Liver (tissue), 9 donors: ENCODE data around the gene ADGRA3. TPM values are rescaled to one million over a fixed set of nuclear protein-coding genes. Genes with fewer than 3 reads are reported as not detected.

Experiments used
- DNase-seq: peaks from one replicate; pipeline ENCODE4 v3.0.0-alpha.2; 2017; ENCODE audit warnings: low spot score
- H3K27ac ChIP-seq, 2 donors: one replicate each; pipeline ENCODE4 v1.7.0; 2013; ENCODE audit warnings: inconsistent platforms in 2 of 2, low read length in 2 of 2, control low read depth in 1 of 2, low read depth in 1 of 2, mild to moderate bottlenecking in 1 of 2
- H3K27me3 ChIP-seq, 4 donors: one replicate each; pipeline versions ENCODE4 v1.6.1 to v1.7.0; 2013; ENCODE audit warnings: low read length in 3 of 4, inconsistent platforms in 1 of 4, mild to moderate bottlenecking in 1 of 4, moderate library complexity in 1 of 4; ENCODE audit not compliant: control insufficient read depth in 4 of 4, insufficient read depth in 4 of 4
- H3K36me3 ChIP-seq, 4 donors: one replicate each; pipeline versions ENCODE4 v1.6.1 to v1.7.0; 2013; ENCODE audit warnings: low read length in 3 of 4, mild to moderate bottlenecking in 3 of 4, low read depth in 1 of 4, moderate library complexity in 1 of 4; ENCODE audit not compliant: control insufficient read depth in 4 of 4, insufficient read depth in 3 of 4
- H3K4me1 ChIP-seq, 4 donors: one replicate each; pipeline versions ENCODE4 v1.6.1 to v1.7.0; 2013; ENCODE audit warnings: low read length in 3 of 4, mild to moderate bottlenecking in 3 of 4, moderate library complexity in 1 of 4; ENCODE audit not compliant: control insufficient read depth in 4 of 4, insufficient read depth in 4 of 4
- H3K4me3 ChIP-seq, 3 donors: one replicate each; pipeline versions ENCODE4 v1.6.1 to v1.7.0; 2013; ENCODE audit warnings: low read length in 3 of 3, control low read depth in 1 of 3, low read depth in 1 of 3, mild to moderate bottlenecking in 1 of 3
- H3K9ac ChIP-seq, 2 donors: one replicate each; pipeline ENCODE4 v1.7.0; 2013; ENCODE audit warnings: low read length in 2 of 2, mild to moderate bottlenecking in 2 of 2, moderate library complexity in 2 of 2, control low read depth in 1 of 2, low read depth in 1 of 2
- H3K9me3 ChIP-seq, 4 donors: one replicate each; pipeline versions ENCODE4 v1.6.1 to v1.7.0; 2013; ENCODE audit warnings: low read length in 3 of 4; ENCODE audit not compliant: control insufficient read depth in 4 of 4
- EGR1 ChIP-seq, 2 donors: IDR thresholded peaks; 2 replicates each; pipeline ENCODE4 v1.6.1; 2016 to 2018; ENCODE audit warnings: antibody characterized with exemption in 2 of 2, low read depth in 2 of 2
- FOXA1 ChIP-seq: IDR thresholded peaks from 2 replicates; pipeline ENCODE4 v1.6.1; 2016; ENCODE audit warnings: antibody characterized with exemption
- GABPA ChIP-seq, 2 donors: IDR thresholded peaks in 1 of 2; conservative IDR thresholded peaks in 1 of 2; 2 replicates each; pipeline ENCODE4 v1.6.1; 2016; ENCODE audit warnings: antibody characterized with exemption in 2 of 2, mild to moderate bottlenecking in 1 of 2, moderate library complexity in 1 of 2
- HNF4A ChIP-seq, 2 donors: conservative IDR thresholded peaks; 2 replicates each; pipeline ENCODE4 v1.6.1; 2016; ENCODE audit warnings: antibody characterized with exemption in 2 of 2, mild to moderate bottlenecking in 2 of 2
- HNF4G ChIP-seq: IDR thresholded peaks from 2 replicates; pipeline ENCODE4 v1.6.1; 2016; ENCODE audit warnings: antibody characterized with exemption
- JUND ChIP-seq, 2 donors: IDR thresholded peaks; 2 replicates each; pipeline ENCODE4 v1.6.1; 2016; ENCODE audit warnings: antibody characterized with exemption in 2 of 2
- NR2F2 ChIP-seq: IDR thresholded peaks from 2 replicates; pipeline ENCODE4 v1.6.1; 2016; ENCODE audit warnings: antibody characterized with exemption
- RAD21 ChIP-seq, 2 donors: IDR thresholded peaks; 2 replicates each; pipeline ENCODE4 v1.6.1; 2016; ENCODE audit warnings: antibody characterized with exemption in 2 of 2, mild to moderate bottlenecking in 2 of 2
- RXRA ChIP-seq, 2 donors: IDR thresholded peaks; 2 replicates each; pipeline ENCODE4 v1.6.1; 2017 to 2018; ENCODE audit warnings: antibody characterized with exemption in 2 of 2, mild to moderate bottlenecking in 1 of 2
- SP1 ChIP-seq: IDR thresholded peaks from 2 replicates; pipeline ENCODE4 v1.6.1; 2018; ENCODE audit warnings: antibody characterized with exemption, mild to moderate bottlenecking
- TAF1 ChIP-seq: conservative IDR thresholded peaks from 2 replicates; pipeline ENCODE4 v1.6.1; 2016; ENCODE audit warnings: antibody characterized with exemption, mild to moderate bottlenecking
- YY1 ChIP-seq: IDR thresholded peaks from 2 replicates; pipeline ENCODE4 v1.6.1; 2016; ENCODE audit warnings: antibody characterized with exemption, mild to moderate bottlenecking
- WGBS: extraction: QIAGEN DNeasy Blood & Tissue Kit; methylation state at CpG from one replicate; pipeline ENCODE4 v1.1.7; 2013; 5-methylcytosine and 5-hydroxymethylcytosine counted together
- polyA plus RNA-seq, 2 donors: library from polyadenylated mRNA; stranded (reverse) in 1 of 2; unstranded in 1 of 2; fragments of 200-250 nt in 1 of 2; fragments of >200 nt in 1 of 2; fragmentation: Nextera tagmentation in 1 of 2; extraction: Ambion mirVana in 1 of 2; gene quantifications; one replicate each; pipeline versions ENCODE4 v1.2.1 to v1.2.3, GENCODE V29; 2013 to 2015
- total RNA-seq, 2 donors: library from RNA; depleted of rRNA; stranded (reverse); fragments of >200 nt; gene quantifications; one replicate each; pipeline ENCODE4 v1.2.3, GENCODE V29; 2014
- TF ChIP-seq, protein P1 (sequence below): fragments of 150-350 bp; IDR thresholded peaks from 2 replicates; pipeline ENCODE4 v1.5.1; 2017; ENCODE audit warnings: improper control_type of control experiment, low read depth, low read length; ENCODE audit not compliant: missing input control
- TF ChIP-seq, protein P2 (sequence below): IDR thresholded peaks from 2 replicates; pipeline ENCODE4 v1.6.1; 2016; ENCODE audit warnings: antibody characterized with exemption
- TF ChIP-seq, protein P3 (sequence below): IDR thresholded peaks from 2 replicates; pipeline ENCODE4 v1.6.1; 2016; ENCODE audit warnings: antibody characterized with exemption, mild to moderate bottlenecking
- TF ChIP-seq, protein P4 (sequence below): IDR thresholded peaks from 2 replicates; pipeline ENCODE4 v1.6.1; 2016; ENCODE audit warnings: antibody characterized with exemption
- donor health status: healthy.
- donor health status: healthy.
- donor health status: healthy.
- donor health status: healthy.
- donor health status: healthy.

Gene ADGRA3
- total and polyA plus RNA-seq, 4 donors: 15.2 to 239 (median 32.6) TPM

DNA sequence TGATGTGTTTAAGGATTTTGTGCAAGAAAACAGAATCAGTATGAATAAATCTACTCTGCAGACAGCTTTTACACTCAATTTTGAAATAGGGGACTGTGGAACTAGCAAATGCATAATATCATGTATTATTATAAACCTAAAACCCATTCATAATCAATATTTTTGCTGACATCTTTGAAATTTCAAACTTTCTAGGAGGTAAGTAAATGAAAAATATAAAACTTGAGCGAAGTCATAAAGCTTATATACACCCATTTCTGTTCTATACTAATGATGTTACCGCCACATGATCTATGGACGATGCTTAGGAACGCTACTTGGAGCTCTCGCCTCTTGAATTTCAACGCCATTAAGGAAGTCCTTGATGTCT lies 38.1 kb downstream of the ADGRA3 start (continued):
- TF ChIP-seq, protein P1, sequence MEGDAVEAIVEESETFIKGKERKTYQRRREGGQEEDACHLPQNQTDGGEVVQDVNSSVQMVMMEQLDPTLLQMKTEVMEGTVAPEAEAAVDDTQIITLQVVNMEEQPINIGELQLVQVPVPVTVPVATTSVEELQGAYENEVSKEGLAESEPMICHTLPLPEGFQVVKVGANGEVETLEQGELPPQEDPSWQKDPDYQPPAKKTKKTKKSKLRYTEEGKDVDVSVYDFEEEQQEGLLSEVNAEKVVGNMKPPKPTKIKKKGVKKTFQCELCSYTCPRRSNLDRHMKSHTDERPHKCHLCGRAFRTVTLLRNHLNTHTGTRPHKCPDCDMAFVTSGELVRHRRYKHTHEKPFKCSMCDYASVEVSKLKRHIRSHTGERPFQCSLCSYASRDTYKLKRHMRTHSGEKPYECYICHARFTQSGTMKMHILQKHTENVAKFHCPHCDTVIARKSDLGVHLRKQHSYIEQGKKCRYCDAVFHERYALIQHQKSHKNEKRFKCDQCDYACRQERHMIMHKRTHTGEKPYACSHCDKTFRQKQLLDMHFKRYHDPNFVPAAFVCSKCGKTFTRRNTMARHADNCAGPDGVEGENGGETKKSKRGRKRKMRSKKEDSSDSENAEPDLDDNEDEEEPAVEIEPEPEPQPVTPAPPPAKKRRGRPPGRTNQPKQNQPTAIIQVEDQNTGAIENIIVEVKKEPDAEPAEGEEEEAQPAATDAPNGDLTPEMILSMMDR: no peak
- TF ChIP-seq YY1 (no peak), RXRA (IDR thresholded peaks at IDR 0.05) (no peak), JUND (IDR thresholded peaks at IDR 0.05) (no peak), HNF4A (conservative IDR thresholded peaks at IDR 0.05) (no peak), FOXA1 (no peak), RAD21 (IDR thresholded peaks at IDR 0.05) (no peak)
- TF ChIP-seq, protein P2, sequence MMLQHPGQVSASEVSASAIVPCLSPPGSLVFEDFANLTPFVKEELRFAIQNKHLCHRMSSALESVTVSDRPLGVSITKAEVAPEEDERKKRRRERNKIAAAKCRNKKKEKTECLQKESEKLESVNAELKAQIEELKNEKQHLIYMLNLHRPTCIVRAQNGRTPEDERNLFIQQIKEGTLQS: no peak

DNA sequence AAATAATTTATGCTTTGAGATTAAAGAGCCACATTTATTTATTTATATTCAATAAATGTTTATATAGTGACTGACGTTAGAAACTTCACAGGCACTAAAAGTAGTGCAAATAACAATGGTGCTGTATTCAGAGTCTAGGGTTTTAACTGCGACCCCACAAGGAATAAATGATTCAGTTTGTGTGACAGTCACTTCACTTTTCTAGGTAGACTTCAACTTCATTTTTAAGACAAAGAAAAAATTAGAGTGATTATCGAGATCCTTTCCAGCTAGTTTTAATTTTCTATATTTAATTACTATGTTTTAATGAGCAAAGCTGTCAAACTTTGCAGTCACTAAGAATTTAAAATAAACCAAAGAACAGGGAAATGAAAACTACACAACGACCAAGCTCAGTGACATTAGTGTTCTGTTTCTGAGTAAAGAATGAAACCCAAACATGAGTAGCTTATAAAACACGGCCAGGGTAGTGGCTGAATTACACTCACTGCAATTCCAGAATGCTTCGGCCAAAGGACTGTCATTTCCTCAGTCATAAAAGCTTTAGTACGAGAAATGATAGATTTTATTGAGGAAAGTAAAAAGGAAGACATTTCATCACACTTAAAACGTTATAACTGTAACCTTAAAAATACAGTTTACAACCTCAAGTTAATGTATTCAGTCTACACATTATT lies 38.6 kb downstream of the ADGRA3 start:
- Histone ChIP-seq H3K4me3 (no peak overlapping the region), H3K27ac (no peak overlapping the region), H3K27me3 (no peaks in the 10 kb centered on the region), H3K36me3 (peaks cover 0 to 3% (median 0%) of the 10 kb centered on the region in 4 donors), H3K4me1 (peaks cover 0 to 3% (median 0%) of the 10 kb centered on the region in 4 donors), H3K9me3 (no peaks in the 10 kb centered on the region), H3K9ac (no peak overlapping the region)
- TF ChIP-seq NR2F2 (no peak), HNF4A (conservative IDR thresholded peaks at IDR 0.05) (no peak), SP1 (no peak), TAF1 (no peak), JUND (IDR thresholded peaks at IDR 0.05) (no peak), GABPA (IDR thresholded peaks at IDR 0.05 in 1 of 2, conservative IDR thresholded peaks at IDR 0.05 in 1 of 2) (no peak), EGR1 (IDR thresholded peaks at IDR 0.05; ENCODE audit: low read depth in 2 of 2) (no peak), HNF4G (no peak), RXRA (IDR thresholded peaks at IDR 0.05) (no peak)
- TF ChIP-seq, protein P1: no peak
- TF ChIP-seq, protein P2: no peak
- TF ChIP-seq, protein P3, sequence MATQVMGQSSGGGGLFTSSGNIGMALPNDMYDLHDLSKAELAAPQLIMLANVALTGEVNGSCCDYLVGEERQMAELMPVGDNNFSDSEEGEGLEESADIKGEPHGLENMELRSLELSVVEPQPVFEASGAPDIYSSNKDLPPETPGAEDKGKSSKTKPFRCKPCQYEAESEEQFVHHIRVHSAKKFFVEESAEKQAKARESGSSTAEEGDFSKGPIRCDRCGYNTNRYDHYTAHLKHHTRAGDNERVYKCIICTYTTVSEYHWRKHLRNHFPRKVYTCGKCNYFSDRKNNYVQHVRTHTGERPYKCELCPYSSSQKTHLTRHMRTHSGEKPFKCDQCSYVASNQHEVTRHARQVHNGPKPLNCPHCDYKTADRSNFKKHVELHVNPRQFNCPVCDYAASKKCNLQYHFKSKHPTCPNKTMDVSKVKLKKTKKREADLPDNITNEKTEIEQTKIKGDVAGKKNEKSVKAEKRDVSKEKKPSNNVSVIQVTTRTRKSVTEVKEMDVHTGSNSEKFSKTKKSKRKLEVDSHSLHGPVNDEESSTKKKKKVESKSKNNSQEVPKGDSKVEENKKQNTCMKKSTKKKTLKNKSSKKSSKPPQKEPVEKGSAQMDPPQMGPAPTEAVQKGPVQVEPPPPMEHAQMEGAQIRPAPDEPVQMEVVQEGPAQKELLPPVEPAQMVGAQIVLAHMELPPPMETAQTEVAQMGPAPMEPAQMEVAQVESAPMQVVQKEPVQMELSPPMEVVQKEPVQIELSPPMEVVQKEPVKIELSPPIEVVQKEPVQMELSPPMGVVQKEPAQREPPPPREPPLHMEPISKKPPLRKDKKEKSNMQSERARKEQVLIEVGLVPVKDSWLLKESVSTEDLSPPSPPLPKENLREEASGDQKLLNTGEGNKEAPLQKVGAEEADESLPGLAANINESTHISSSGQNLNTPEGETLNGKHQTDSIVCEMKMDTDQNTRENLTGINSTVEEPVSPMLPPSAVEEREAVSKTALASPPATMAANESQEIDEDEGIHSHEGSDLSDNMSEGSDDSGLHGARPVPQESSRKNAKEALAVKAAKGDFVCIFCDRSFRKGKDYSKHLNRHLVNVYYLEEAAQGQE: no peak
- TF ChIP-seq, protein P4, sequence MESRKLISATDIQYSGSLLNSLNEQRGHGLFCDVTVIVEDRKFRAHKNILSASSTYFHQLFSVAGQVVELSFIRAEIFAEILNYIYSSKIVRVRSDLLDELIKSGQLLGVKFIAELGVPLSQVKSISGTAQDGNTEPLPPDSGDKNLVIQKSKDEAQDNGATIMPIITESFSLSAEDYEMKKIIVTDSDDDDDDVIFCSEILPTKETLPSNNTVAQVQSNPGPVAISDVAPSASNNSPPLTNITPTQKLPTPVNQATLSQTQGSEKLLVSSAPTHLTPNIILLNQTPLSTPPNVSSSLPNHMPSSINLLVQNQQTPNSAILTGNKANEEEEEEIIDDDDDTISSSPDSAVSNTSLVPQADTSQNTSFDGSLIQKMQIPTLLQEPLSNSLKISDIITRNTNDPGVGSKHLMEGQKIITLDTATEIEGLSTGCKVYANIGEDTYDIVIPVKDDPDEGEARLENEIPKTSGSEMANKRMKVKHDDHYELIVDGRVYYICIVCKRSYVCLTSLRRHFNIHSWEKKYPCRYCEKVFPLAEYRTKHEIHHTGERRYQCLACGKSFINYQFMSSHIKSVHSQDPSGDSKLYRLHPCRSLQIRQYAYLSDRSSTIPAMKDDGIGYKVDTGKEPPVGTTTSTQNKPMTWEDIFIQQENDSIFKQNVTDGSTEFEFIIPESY: no peak
- 72% methylated on average over 8 of the region's 8 CpGs for WGBS
- no peak for DNase-seq
